Stimulated activated CD4-positive, alpha-beta T cell treated with anti-CD3 and anti-CD28 coated beads, Interleukin-2, amount 100 ng/mL, for 24 hours (primary cell): ENCODE results near the gene KRT6B.
"Not testable (repeated sequence)": the region's sequence is repeated elsewhere in the genome, so short reads cannot be mapped to it uniquely, and the experiment has no call there.

Experiments used
- DNase-seq, 2 donors: peaks; one replicate each; pipeline ENCODE4 v3.0.0-alpha.2; 2020

Gene KRT6B

DNA sequence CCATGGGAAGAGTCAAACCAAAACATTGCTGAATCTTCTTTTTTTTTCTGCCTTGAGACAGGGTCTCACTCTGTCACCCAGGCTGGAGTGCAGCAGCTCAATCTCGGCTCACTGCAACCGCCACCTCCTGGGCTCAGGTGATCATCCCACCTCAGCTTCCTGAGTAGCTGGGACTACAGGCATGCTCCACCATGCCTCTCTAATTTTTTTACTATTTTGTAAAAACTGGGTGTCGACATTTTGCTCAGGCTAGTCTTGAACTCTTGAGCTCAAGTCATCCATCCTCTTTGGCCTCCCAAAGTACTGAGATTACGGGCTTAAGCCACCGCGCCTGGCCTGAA lies 16.3 kb downstream of the KRT6B start:
- DNase-seq = no peak

DNA sequence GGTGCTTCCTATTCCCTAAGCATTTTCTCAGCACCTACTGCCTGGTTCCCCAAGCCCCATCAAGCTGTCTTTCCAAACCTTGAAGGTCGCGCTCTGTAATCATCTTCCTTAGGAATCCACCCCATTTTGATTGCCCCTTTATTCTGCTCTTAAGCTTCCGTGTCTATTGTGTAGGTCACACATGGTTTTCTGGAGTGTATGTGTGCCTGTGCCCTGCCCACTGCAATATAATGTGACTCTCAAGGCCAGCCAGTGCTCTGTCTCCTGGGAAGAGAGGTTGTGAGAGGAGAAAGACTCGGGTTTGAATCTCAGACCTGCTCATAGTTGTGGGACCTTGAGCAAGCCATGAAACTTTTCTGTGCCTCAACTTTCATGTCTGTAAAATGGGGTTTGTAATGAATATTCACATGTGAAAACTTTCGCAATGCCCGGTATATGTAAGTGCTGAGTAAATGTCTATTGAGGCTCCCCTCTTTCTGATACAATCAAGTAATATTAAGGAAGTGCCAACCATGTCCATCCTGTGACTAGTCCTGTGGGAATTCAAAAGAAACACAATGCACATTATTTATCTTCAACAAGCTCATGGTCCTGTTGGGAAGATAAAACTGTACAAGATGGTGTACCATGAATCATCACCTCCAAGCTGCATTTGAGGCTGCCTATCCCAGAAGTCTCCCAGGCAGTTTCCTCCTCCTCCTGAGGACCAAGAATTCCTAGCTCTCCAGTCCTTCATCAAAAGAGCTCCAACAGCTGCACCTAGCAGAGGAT lies 17.0 kb downstream of the KRT6B start:
- no peak for DNase-seq

DNA sequence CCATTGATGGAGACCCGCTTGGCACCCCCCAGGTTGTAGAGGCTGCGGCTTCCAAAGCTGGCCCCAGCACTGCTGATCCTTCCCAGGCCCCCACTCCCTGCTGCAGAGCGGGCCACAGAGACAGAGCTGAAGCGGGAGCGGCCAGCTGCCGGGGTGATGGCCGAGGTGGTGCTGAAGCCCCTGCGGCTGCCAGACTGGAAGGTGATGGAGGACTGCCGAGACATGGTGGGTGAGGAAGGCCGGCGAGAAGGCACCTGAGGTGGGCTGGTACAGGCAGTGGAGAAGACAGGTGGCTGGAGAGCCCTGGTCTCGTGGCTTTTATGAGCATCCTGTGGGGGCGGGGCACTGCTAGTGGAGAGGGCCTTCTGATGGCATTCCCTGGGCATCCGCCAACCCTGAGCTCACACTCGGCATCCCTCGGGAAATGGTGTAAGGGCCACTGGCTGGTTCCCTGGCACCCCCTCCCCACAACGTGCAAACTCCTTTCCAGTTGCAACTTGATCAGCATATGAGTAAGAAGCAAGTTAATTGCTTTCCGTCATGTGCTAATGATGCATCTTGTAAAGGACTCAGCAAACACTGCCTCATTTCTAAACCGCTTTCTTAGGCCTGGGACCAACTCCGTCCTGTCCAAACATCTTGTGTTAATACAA lies 17.7 kb downstream of the KRT6B start, which contains the start of gene KRT75:
TSS of gene KRT75 (minus strand) at position 291 of the 653 bp plus-strand sequence. CDS start at position 224, 67 bp downstream.
- no peak for DNase-seq

DNA sequence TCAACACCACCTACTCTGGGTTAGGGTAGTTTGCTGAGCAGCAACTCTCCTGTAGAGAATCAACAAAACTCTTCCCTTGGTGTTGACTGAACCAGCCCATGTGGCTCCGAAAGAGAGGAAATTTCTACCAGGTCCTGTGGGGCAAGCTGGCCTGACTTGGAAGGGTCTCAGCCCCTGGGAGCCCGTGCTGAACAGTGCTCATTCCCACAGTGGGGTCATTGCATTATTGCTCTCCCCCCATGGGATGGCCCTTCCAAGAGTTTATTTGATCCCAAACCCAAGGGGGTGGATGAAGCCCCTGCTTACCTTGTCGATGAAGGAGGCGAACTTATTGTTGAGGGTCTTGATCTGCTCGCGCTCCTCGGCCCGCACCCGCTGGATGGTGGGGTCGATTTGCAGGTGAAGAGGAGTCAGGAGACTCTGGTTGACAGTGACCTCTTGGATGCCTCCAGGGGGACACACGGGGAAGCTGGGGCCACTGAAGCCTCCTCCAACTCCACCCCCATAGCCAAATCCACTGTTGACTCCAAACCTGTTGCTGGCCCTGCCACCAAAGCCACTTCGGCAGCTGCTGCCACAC lies 18.4 kb downstream of the KRT6B start:
- DNase-seq = no peak

DNA sequence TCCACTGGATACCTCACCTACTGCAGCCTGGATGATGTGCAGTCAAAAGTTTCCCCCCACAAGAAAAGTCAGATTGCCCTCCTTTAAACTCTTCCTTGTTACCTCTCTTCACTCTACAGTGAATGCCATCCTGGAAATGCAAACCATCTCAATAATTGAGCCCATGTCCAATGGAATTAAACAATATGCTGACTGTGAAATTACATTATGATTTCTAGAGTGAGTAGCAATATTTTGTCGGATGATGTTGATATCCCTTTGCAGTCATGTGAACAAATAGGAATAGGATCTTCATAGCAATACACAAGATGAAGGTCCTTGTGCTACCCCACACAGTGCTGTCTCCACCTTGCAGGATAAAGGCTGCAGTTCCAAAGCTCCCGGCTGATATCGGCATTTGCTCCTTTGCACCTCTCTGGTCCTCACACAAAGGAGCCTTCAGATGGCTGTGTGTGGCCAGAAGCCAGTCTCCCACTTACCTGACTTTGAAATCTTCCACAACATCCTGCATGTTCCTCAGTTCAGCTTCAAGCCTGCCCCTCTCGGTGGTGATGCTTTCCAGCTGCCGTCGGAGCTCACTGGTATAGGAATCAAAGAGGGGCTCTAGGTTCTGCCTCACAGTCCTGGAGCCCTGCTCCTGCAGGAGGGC lies 19.3 kb downstream of the KRT6B start:
- no peak for DNase-seq

DNA sequence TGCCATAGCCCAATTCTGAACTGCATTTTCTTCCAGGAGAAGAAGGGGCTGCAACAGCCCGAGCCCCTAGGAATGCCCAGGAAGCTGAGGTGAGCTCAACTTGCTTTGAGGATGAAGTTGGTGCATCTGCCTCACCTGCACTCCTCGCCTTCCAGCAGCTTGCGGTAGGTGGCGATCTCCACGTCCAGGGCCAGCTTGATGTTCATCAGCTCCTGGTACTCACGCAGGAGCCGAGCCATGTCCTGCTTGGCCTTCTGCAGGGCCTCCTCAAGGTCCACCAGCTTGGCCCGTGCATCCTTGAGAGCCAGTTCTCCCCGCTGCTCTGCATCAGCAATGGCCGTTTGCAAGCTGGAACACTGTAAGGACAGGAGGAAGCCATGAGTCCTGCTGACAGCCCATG lies 23.8 kb downstream of the KRT6B start:
- DNase-seq = peak in 1 of 2 donors; percentile 2

DNA sequence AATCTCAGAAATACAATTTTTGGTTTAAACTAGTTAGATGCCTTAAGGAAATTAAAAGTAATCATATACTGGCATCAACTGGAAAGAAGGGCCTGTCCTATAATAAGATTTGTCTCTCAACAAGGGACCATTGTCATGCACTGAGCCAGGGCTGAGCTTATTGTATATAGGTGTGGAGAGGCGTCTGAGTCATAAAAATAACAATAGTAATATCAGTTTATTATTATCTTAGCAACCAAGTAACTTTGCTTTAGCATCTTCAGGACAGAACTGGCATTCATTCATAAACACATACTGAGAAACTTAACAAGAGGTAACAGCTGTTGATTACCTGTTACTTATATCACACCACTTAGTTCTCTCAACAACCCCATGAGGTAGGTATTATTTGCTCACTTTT lies 24.9 kb downstream of the KRT6B start:
- DNase-seq = no peak

DNA sequence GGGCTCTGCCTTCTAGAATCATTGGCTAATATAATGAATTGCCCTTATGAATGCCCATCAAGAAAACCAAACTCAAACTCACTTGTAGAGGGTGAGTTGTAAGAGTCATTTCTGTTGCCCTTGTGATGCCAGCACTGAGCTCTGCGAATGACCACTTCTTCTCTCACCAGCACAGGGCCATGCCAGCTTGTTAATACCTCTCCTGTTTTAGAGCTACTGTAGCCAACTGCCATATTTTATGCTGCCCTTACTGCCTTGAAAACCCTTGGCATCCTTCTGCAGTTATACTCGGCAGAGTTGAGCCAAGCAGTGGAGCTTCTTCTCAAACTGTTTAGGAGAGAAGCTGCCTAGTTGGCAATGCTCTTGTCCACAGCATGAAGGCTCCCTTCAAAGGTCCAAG lies 25.9 kb downstream of the KRT6B start:
- DNase-seq = no peak

DNA sequence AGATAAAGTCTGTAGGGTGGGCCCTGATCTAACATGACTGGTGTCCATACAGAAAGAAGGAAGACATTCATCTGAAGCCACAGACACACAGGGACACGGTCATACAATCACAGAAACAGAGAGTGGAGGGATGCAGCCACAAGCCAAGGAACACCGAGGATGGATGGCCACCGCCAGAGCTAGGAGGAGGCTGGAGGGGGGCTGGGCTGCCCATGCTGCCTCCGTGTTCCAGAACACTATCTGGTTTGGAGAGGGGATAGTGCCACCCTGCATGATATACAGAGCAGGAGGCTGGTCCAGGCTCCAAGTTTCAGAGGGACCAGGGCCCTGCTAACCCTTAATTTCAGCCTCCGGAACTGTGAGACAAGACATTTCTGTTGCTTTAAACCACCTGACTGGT lies 26.5 kb downstream of the KRT6B start:
- DNase-seq = no peak

DNA sequence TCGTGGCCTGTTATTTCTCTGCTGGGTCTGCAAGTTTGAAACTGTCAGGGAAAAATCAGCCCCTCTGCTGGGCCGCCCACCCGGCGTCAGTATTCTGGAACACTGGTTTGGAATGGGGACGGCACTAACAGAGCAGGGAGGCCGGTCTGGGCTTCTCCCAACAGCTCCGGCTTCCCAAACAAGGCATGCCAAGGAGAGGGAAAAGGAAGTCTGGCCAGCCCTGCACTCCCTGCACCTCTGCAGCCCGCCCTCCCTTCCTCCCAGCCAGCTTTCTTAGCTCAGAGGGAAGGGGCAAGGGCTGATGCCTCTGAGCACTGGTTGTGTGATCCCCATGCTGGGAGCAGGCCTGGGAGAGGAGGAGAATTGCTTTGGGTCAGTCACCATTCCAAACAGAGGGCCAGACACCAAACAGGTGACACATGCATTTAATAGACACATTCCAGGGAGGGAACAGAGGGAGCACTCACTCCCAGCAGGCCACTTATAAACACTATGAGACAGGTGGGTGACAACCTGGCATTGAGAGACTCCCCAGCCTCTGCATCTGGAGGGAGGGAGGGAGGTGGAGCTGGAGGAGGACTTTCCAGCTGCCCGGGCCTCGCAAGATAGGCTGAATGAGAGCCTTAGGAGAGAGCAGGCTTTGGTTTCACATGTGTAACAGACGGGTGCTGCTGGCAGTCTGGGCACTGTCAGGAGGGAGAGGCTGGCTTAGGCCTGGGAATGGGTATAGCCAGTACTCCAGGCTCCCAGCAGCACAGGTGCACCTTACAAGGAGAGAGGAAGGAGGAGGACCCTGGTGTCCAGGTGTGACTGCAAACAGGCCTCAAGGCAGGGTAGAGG lies 28.1 kb downstream of the KRT6B start:
- no peak for DNase-seq

DNA sequence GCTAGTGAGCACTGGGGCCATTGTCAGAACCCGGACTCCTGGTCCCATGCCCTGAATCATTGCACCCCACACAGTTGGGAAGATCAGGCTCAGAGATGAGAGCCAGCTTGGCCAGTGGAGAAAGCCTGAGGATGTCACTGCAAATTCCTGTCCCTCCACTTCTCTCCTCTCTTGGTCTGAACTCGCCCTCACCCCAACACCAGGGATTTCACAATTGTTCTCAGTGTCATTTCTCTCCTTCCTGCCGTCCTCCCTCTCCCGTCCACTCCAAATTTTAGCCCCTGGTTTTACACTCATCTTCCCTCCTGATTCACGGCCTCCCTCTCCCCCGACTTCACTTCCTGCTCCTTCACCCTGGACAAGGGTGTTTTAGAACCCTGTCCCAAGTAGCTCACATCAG lies 28.9 kb downstream of the KRT6B start:
- DNase-seq = no peak

DNA sequence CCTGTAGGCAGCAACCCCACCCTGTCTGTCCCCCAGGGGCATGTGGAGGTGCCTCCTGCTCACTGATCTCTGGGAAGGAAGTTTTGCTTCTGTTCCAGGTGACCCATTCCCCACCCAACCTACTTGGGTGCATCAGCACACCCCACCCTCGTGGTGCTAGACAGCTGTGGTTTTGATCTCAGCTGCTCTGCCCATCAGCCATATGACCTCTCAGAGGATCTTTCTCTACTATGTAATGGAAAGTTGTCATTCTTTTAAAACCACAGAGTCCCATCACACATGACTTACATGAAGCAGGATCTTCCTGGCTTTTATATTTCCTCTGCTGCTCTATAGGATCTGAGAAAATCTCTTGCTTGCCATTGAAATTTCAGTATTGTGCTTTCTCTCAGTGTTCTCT lies 32.3 kb downstream of the KRT6B start:
- DNase-seq = no peak

DNA sequence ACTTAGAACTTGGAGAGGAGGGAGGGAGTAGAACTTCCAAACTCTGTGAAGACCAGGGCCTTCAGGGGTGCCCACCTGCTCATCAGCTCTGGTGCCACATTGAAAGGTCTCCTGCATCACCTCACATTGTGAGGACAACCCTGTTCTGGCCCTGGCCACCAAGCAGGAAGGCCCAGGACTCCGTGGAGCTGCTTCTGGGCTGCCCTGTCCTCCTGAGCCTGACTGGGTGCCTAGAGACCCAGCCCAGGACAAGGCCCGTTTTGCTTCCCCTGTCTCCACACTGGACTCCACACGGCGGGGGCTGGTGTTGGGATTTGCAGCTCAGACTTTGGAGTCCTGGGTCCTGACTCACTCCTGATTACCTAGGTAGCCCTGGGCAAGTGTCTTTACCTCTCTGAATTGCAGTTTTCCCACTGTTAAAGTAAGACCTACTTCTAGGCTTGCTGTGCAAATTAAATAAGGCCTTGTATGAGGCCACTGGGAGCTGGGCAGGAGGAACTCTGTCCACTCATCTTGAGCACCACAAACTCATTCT lies 33.3 kb downstream of the KRT6B start:
- DNase-seq = no peak

DNA sequence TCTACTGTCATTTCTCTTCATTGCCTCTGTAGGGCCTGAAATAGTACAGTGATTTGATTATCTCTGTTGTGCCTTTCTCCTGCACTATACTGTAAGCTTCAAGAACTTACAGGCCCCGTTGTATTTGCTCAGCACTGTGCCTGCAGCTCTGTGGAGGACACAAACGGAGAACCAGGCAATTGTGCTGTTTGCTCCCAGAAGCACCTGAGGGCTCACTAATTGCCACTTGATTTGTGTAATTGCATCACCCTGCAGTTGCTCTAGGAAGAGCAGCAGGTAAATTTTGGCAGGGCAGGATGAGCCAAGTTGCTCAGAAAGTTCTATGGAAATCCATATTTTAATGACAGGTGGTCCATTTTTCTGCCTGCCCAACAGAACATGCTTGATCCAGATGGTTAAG lies 34.2 kb downstream of the KRT6B start:
- no peak for DNase-seq

DNA sequence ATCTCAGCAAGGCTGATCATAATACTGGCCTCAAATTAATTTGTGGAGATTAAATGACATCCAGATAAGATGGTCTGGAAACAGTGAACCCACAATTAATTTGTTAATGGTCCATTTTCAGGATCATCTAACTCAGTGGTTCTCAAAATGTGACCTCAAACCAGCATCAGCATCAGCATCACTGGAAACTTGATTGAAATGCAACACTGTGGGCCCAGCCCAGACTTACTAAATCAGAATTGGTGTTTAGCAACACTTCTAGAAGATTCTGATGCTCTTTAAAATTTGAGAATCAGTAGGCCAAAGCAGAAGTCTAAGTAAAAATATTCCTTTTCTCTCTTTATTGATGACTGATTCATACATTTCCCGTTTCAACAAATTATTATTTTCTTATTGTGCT lies 35.2 kb downstream of the KRT6B start:
- DNase-seq = no peak

DNA sequence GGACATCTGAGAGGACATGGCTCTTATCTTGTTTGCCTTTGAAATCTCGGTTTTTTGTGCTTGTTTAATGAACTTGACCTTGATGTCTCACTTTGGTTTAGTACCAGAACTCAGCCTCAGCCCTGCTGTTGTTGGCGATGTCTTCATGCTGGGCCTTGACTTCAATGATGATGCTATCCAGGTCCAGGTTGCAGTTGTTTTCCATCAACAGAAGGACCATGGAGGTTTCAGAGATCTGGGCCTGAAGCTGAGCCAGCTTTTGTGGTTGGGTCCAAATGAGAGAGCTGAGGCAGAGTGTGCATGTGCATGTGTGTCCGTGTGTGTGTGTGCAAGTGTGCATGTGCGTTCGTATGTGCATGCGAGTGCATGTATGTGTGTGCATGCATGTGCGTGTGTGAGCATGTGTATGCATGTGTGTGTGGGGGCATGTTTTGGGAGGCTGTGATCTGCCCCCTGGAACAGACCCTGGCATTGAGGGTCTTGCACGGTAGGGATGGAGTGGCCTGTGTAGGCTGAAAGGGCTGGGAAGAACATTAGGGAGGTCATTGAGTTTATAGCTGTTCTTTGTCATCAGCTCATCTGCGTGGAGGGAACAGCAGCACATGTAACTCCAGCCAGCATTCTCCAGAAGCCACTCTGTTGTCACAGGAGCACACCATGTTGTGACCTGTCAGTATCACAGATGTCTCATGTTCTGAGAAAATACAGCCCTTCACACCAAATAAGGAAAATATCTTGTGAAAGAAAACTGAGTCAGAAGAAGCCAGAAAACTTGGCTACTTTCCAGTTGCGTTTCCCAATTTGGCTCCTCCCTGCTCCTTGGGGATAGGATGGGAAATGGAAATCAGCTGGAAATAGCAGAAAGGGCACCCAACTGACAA lies 35.8 kb downstream of the KRT6B start:
- no peak for DNase-seq

DNA sequence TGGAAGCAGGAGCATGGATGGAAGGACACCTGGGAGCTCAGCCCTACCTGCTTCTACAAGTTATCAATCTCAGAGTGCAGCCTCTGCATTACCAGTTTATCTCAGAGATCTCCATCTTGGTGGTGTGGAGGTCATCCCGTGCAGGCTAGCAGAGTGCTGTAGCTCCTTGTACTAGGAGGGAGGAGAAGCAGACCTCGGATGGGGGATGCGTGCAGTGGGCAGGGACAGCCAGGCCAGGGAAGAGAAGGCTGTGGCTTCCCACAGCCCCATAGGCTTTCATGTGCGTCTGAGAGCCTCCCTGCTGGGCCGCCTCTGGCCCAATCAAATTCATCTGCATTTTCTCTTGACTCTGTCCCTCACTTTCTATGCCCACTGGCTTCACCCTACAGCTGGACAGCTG lies 37.0 kb downstream of the KRT6B start:
- DNase-seq = no peak

DNA sequence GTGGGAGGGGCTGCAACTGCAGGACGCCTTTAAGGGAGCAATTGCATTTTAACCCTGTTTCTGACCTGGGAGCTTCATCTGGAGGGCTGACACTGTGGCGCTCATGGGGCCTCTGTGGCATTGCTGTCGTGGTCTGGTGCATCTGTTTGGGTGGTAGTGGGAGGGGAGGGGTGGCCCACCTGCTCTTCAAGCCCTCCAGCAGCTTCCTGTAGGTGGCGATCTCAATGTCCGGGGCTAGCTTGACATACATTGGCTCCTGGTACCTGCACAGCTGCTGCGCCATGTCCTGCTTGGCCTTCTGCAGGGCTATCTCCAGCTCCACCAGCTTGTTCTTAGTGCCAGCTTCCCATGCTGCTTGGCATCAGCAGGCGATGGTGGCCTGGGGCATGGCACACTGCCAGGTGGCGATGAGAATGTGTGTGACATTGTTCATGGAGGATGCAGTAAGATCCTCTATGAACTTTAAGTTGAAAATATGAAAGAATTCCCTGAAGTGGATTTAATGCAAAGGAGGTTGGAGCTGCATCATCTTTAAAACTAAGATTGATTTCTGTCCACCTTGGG lies 38.1 kb downstream of the KRT6B start:
- DNase-seq = no peak

DNA sequence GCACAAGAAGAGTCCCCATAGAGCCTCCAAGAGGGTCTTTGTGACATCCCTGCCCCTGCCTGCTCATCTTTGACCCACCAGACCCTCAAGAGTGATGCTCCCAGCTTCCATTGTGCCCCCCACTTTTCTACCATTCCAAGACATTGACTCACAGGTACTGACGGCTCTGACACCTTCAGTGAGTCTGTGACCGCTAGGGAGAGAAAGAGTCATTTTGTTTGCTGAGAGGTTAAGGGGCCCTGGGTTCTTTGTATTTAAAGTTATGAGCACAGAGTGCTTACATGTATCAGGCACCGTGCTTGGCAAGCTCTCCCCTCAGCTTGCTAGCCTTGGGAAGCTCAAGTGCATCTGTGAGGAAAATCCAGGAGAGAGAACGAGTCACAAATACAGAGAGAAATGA lies 38.7 kb downstream of the KRT6B start:
- DNase-seq = no peak

DNA sequence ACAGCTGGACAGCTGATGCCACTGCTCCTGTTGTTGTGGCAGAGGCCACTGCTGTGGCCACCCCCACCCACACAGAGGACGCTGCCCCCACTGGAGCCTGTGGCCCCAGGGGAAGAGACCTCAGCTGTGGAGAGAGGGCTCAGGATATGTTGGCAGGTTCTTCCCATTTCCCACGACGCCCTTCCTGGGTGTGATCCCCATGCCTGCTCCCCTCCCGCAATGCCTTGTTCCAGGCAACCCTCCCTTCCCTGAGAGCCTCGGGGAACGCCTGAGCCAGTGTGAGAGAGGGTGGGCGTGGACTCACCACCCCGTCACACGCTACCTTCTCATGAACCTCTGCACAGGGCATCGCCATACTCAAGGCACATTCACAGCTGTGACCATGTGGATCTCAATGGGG lies 40.1 kb downstream of the KRT6B start:
- DNase-seq = no peak

DNA sequence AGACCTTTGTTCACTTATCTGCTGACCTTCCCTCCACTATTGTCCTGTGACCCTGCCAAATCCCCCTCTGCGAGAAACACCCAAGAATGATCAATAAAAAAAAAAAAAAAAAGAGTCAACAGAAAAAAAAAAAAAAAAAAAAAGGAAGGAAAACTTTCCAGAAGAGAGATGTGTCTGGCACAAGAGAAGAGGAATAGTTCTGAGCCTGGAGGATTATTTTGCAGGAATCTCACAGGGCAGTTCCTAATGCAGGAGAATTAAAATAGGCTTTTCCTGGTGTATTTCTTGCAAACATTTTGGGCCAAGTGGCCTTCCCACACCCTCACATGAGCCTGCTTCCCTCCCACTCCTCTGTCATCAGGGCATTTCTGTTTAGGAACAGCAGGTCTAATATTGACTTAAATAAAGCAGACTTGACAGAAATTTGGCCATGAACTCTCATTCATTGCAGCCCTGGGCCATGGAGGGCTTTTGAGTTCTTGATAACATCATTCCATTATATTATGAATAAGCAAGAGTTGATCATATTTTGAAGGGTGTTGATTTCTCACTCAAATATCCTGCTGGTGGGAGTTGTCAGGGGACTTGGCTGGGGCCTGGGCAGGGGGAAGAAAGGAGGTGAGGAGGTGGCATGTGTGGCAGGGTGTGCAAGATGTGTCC lies 41.2 kb downstream of the KRT6B start:
- not testable (repeated sequence) for DNase-seq
